ENCODE results near the gene KCNIP4. TPM values are rescaled to one million over a fixed set of nuclear protein-coding genes. Genes with fewer than 3 reads are reported as not detected.
A peak's percentile ranks its signal among the peaks of the same experiment; 100 is the strongest.

The KCNIP4 gene
- total RNA-seq, 1 donor from 2014 or later = not detected

GRCh38 chr4:21858971-21859370, 89.6 kb downstream of the KCNIP4 start:
- Histone ChIP-seq H3K9me3 (no peaks in the 10 kb centered on the region), H3K4me3 (no peak overlapping the region), H3K36me3 (no peaks in the 10 kb centered on the region), H3K4me1 (no peaks in the 10 kb centered on the region), H3K27me3 (ENCODE audit: low read depth) (no peaks in the 10 kb centered on the region), H3K27ac (no peak overlapping the region)
- DNase-seq = no peak
- intact Hi-C loops (cut with DNase I) = no loop called here
- TF ChIP-seq, protein P1, sequence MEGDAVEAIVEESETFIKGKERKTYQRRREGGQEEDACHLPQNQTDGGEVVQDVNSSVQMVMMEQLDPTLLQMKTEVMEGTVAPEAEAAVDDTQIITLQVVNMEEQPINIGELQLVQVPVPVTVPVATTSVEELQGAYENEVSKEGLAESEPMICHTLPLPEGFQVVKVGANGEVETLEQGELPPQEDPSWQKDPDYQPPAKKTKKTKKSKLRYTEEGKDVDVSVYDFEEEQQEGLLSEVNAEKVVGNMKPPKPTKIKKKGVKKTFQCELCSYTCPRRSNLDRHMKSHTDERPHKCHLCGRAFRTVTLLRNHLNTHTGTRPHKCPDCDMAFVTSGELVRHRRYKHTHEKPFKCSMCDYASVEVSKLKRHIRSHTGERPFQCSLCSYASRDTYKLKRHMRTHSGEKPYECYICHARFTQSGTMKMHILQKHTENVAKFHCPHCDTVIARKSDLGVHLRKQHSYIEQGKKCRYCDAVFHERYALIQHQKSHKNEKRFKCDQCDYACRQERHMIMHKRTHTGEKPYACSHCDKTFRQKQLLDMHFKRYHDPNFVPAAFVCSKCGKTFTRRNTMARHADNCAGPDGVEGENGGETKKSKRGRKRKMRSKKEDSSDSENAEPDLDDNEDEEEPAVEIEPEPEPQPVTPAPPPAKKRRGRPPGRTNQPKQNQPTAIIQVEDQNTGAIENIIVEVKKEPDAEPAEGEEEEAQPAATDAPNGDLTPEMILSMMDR (IDR thresholded peaks at IDR 0.05) = no peak
- no peak for ATAC-seq

GRCh38 chr4:21856754-21857153, 91.8 kb downstream of the KCNIP4 start:
- intact Hi-C loops (cut with DNase I) = no loop called here

DNA sequence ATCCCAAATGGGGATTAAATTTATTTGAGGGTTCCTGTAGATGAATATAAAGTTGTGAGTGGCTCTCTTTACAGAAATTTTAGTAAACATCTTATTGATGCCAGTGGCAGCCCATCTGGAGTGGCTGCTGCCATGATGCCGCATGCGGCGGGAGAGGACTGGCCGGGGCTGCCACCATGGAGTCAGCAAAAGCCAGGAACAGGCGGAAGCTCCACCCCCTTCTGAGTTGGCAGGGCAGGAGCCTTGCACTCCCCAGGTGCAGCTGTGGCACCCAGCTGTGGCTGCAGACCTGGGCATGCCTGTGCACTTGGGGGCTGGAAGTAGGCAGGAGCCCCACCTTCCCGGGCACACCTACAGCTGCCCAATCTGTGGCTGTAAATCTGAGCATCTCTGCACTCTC, 92.3 kb downstream of the KCNIP4 start:
- no peak overlapping the region for H3K4me3 ChIP-seq
- H3K9me3 ChIP-seq = no peaks in the 10 kb centered on the region
- H3K27ac ChIP-seq = no peak overlapping the region
- intact Hi-C loops (cut with DNase I) = no loop called here
- ATAC-seq (no peak), DNase-seq (no peak)
- no peaks in the 10 kb centered on the region for H3K27me3 ChIP-seq (ENCODE audit: low read depth)
- no peaks in the 10 kb centered on the region for H3K36me3 ChIP-seq
- no peaks in the 10 kb centered on the region for H3K4me1 ChIP-seq
- TF ChIP-seq, protein P1 (IDR thresholded peaks at IDR 0.05) = no peak

More at GRCh38 chr4:21856754-21857153, 91.8 kb downstream of the KCNIP4 start:
- H3K27me3 ChIP-seq (ENCODE audit: low read depth) = no peaks in the 10 kb centered on the region
- TF ChIP-seq, protein P1 (IDR thresholded peaks at IDR 0.05) = no peak
- DNase-seq = no peak
- no peaks in the 10 kb centered on the region for H3K4me1 ChIP-seq
- H3K9me3 ChIP-seq = no peaks in the 10 kb centered on the region
- peak; percentile 12 to 32 for ATAC-seq
- no peaks in the 10 kb centered on the region for H3K36me3 ChIP-seq
- no peak overlapping the region for H3K27ac ChIP-seq
- no peak overlapping the region for H3K4me3 ChIP-seq

DNA sequence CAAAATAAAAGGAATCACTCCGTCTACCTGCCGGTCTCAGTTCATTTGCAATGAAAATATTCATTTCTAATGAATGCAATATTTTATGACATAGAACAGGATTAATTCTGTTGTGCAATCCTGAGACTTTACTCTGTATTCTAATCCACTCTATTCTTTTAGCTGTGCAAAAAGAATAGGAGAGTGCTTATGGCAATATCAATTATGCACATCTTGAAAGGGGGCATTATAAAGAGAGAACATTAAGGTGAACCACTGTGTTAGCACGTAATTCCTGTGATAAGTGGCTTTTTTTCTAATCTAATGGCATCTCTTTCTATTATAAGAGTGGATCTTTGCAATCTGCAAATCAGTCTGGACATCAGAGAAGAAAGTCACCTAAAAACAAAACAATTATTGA, 99.5 kb downstream of the KCNIP4 start:
- DNase-seq (no peak), ATAC-seq (no peak)
- H3K4me3 ChIP-seq = no peak overlapping the region
- H3K4me1 ChIP-seq = no peaks in the 10 kb centered on the region
- no peaks in the 10 kb centered on the region for H3K9me3 ChIP-seq
- H3K27me3 ChIP-seq (ENCODE audit: low read depth) = no peaks in the 10 kb centered on the region
- TF ChIP-seq, protein P1 (IDR thresholded peaks at IDR 0.05) = no peak
- H3K27ac ChIP-seq = no peak overlapping the region
- H3K36me3 ChIP-seq = no peaks in the 10 kb centered on the region
- intact Hi-C loops (cut with DNase I) = no loop called here

DNA sequence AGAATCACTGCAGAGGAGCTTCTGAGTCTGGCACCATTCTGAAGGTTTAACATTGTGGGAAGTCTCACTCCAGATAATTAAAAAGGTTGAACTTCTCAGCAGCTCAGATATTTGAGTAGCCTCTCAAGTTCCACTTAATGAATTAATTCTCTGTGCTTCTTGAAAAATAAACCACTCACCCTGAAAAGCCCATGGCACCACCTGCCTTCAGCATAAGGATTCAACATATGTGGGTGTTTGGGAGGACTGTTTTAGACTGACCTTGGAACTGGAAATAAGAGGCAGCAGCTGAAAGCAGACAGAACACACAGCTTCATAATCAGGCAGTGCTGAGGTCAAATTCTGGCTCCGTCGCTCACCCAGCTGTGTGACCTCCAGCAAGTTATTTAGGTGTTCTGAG, 100.6 kb downstream of the KCNIP4 start:
- Histone ChIP-seq H3K27me3 (ENCODE audit: low read depth) (no peaks in the 10 kb centered on the region), H3K9me3 (no peaks in the 10 kb centered on the region), H3K27ac (no peak overlapping the region), H3K4me3 (no peak overlapping the region), H3K36me3 (no peaks in the 10 kb centered on the region), H3K4me1 (no peaks in the 10 kb centered on the region)
- ATAC-seq (no peak), DNase-seq (no peak)
- TF ChIP-seq, protein P1 (IDR thresholded peaks at IDR 0.05) = no peak
- intact Hi-C loops (cut with DNase I) = no loop called here

GRCh38 chr4:21845663-21846062, 102.9 kb downstream of the KCNIP4 start:
- Histone ChIP-seq H3K27ac (no peak overlapping the region), H3K4me3 (no peak overlapping the region), H3K36me3 (no peaks in the 10 kb centered on the region), H3K27me3 (ENCODE audit: low read depth) (no peaks in the 10 kb centered on the region), H3K4me1 (no peaks in the 10 kb centered on the region), H3K9me3 (no peaks in the 10 kb centered on the region)
- DNase-seq (no peak), ATAC-seq (no peak)
- TF ChIP-seq, protein P1 (IDR thresholded peaks at IDR 0.05) = no peak
- intact Hi-C loops (cut with DNase I) = no loop called here

All from lower lobe of right lung (tissue), 2 donors.